ENCODE measurements around the gene DNAJA3. TPM values are rescaled to one million over a fixed set of nuclear protein-coding genes. Genes with fewer than 3 reads are reported as not detected.
A peak's percentile ranks its signal among the peaks of the same experiment; 100 is the strongest.

DNAJA3 gene
- total RNA-seq (62.1 and 70.7 TPM in 2 replicates), polyA plus RNA-seq (60.5 and 70.8 TPM in 2 replicates)

GRCh38 chr16:4425378-4426020 lies at the start of gene DNAJA3:
DNAJA3 (plus strand) TSS chr16:4425868; CDS start chr16:4425882, 14 bp downstream.
- Histone ChIP-seq H3K27me3 (no peaks in the 10 kb centered on the region), H3K36me3 (no peaks in the 10 kb centered on the region), H3K27ac (peak within 1 kb of the TSS; percentile 86), H3K9me3 (ENCODE audit: low read depth) (no peaks in the 10 kb centered on the region), H3K4me3 (peak within 1 kb of the TSS; percentile 74), H3K4me1 (ENCODE audit: low read depth) (peaks cover 9% of the 10 kb centered on the region)
- peak; percentile 95 to 96 for DNase-seq (ENCODE audit: low read depth in 1 of 2, low spot score in 1 of 2)
- TF ChIP-seq, protein P1, sequence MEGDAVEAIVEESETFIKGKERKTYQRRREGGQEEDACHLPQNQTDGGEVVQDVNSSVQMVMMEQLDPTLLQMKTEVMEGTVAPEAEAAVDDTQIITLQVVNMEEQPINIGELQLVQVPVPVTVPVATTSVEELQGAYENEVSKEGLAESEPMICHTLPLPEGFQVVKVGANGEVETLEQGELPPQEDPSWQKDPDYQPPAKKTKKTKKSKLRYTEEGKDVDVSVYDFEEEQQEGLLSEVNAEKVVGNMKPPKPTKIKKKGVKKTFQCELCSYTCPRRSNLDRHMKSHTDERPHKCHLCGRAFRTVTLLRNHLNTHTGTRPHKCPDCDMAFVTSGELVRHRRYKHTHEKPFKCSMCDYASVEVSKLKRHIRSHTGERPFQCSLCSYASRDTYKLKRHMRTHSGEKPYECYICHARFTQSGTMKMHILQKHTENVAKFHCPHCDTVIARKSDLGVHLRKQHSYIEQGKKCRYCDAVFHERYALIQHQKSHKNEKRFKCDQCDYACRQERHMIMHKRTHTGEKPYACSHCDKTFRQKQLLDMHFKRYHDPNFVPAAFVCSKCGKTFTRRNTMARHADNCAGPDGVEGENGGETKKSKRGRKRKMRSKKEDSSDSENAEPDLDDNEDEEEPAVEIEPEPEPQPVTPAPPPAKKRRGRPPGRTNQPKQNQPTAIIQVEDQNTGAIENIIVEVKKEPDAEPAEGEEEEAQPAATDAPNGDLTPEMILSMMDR (IDR thresholded peaks at IDR 0.05; ENCODE audit: low read depth, low read length): no peak

DNA sequence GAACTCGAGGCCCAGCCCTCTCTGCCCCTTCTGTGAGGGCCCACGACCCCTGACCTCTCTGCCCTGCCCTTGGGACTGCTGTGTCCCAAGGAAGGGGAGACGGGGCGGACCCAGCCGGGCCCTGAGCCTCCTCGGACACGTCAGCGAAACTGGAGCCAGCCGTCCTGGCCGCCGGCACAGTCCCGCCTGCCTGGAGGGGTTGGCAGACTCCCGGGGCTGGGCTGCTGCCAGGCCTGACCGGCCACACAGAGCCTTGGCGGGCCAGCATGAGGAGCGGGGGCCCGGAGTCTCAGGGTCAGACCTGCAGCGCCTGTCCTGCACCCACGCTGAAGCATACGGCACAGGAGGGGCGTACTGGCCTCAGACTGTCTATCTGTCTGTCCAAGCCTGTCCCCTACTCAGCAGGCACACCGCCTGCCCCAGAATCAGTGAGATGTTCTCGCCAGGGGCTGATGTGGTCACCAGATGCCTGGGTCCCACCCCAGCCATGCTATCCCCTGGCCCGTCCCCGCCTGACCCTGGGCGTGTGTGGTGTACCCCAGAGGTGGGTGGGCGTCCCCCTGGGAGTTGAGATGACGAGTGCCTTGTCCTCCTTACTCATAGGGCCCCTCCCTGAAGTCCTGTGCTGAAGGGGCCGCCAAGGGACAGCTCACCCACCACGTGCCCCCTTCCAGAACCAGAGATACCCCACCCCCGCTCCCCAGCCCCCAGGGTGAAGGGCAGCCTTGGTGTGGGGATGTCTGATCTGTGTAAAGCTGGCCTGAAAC lies 49.4 kb upstream of the DNAJA3 start:
- peak in 1 of 2 donors; percentile 92 for DNase-seq (ENCODE audit: low read depth in 1 of 2, low spot score in 1 of 2)

GRCh38 chr16:4376893-4377572 lies 48.6 kb upstream of the DNAJA3 start:
- no peak for DNase-seq (ENCODE audit: low read depth in 1 of 2, low spot score in 1 of 2)
- H3K36me3 ChIP-seq: no peaks in the 10 kb centered on the region
- peaks cover 49% of the 10 kb centered on the region for H3K4me1 ChIP-seq (ENCODE audit: low read depth)
- peak overlapping the region; percentile 34 for H3K27ac ChIP-seq
- TF ChIP-seq, protein P1 (IDR thresholded peaks at IDR 0.05; ENCODE audit: low read depth, low read length): no peak
- H3K4me3 ChIP-seq: no peak overlapping the region
- no peaks in the 10 kb centered on the region for H3K9me3 ChIP-seq (ENCODE audit: low read depth)
- no peaks in the 10 kb centered on the region for H3K27me3 ChIP-seq

More for the DNA sequence above, 49.4 kb upstream of the DNAJA3 start:
- Histone ChIP-seq H3K4me1 (ENCODE audit: low read depth) (peaks cover 50% of the 10 kb centered on the region), H3K9me3 (ENCODE audit: low read depth) (no peaks in the 10 kb centered on the region), H3K27me3 (no peaks in the 10 kb centered on the region), H3K4me3 (no peak overlapping the region), H3K27ac (no peak overlapping the region), H3K36me3 (no peaks in the 10 kb centered on the region)
- TF ChIP-seq, protein P1 (IDR thresholded peaks at IDR 0.05; ENCODE audit: low read depth, low read length): no peak

DNA sequence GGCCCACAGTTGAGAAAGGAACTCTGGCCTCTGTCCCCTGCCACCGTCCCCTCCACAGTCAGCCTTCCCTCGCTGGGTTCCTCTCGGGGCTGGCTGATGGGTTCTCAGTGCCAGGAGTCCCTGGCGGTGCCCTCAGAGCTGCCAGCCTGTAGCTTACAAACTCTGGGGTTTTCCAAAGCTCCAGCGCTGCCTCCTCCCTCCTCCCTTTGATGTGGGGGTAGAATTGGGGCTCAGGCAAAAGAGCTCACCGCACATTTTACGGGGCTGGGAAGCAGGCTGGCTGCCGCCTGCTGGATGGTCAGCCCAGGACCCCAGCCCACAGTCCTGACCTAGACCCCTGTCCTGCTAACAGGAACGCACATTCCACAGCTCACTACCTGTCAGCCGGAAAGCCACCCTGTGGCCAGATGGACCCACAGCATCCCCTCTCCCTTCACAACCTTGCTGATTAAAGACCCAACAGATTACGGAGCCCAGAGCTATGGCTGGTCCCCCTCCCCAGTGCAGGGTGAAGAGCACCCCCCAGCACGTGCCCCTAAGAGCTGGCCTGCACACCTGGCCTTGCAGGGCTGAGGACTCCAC lies 48.0 kb upstream of the DNAJA3 start:
- Histone ChIP-seq H3K27ac (peak overlapping the region; percentile 34), H3K9me3 (ENCODE audit: low read depth) (no peaks in the 10 kb centered on the region)
- DNase-seq (ENCODE audit: low read depth in 1 of 2, low spot score in 1 of 2): no peak

More for the DNA sequence above, 48.0 kb upstream of the DNAJA3 start:
- Histone ChIP-seq H3K36me3 (no peaks in the 10 kb centered on the region), H3K4me3 (no peak overlapping the region), H3K4me1 (ENCODE audit: low read depth) (peaks cover 49% of the 10 kb centered on the region), H3K27me3 (no peaks in the 10 kb centered on the region)
- TF ChIP-seq, protein P1 (IDR thresholded peaks at IDR 0.05; ENCODE audit: low read depth, low read length): peak; percentile 4
